HEK293 (cell line): Measurements from ENCODE around the gene SYCN.

Source experiments
- CTCF ChIA-PET: fragments of 350-600 bp; formaldehyde crosslinking; extraction: SDS; loops from one replicate; lab custom pipeline; 2021; ENCODE audit warnings: antibody characterized with exemption; lab: Yijun Ruan, JAX
- POLR2A ChIA-PET: fragments of 300-600 bp; formaldehyde crosslinking; extraction: SDS; loops from one replicate; lab custom pipeline; 2020; ENCODE audit warnings: antibody characterized with exemption, inconsistent platforms; lab: Yijun Ruan, JAX
- H3K27ac ChIP-seq: fragments of 200-500 bp; sonication (Bioruptor generic); 2 replicates; pipeline ENCODE4 v1.5.1; 2014; ENCODE audit warnings: low read depth, low read length, control low read depth, inconsistent platforms; ENCODE audit errors: extremely low read depth
- H3K36me3 ChIP-seq, 2 experiments: fragments of 200-500 bp in 1 of 2; sonication (Bioruptor generic) in 1 of 2; 1 replicate in 1 of 2; 2 replicates in 1 of 2; pipeline ENCODE4 v1.5.1; 2014 to 2017; ENCODE audit warnings: inconsistent platforms in 2 of 2, low read length in 2 of 2; ENCODE audit not compliant: control insufficient read depth in 2 of 2, insufficient read depth in 1 of 2
- H3K4me1 ChIP-seq: fragments of 200-500 bp; sonication (Bioruptor generic); 2 replicates; pipeline ENCODE4 v1.5.1; 2014; ENCODE audit warnings: mild to moderate bottlenecking, low read length, inconsistent platforms; ENCODE audit not compliant: control insufficient read depth, insufficient read depth
- H3K4me3 ChIP-seq: 2 replicates; pipeline ENCODE4 v1.5.1; 2011; ENCODE audit warnings: low read depth, mild to moderate bottlenecking, control low read depth, low read length, moderate library complexity
- H3K9me3 ChIP-seq: fragments of 200-500 bp; sonication (Bioruptor generic); 2 replicates; pipeline ENCODE4 v1.5.1; 2014; ENCODE audit warnings: low read depth, low read length, inconsistent platforms; ENCODE audit not compliant: control insufficient read depth, insufficient read depth
- BCL11A ChIP-seq: fragments of 450-650 bp; formaldehyde crosslinking; IDR thresholded peaks from 2 replicates; pipeline ENCODE4 v1.5.1; 2016; ENCODE audit warnings: low read depth, missing biosample characterization, missing genetic modification characterization
- GLIS2 ChIP-seq: fragments of 450-650 bp; formaldehyde crosslinking; IDR thresholded peaks from 2 replicates; pipeline ENCODE4 v1.5.1; 2016; ENCODE audit warnings: missing biosample characterization, missing genetic modification characterization
- HIC1 ChIP-seq: fragments of 450-650 bp; formaldehyde crosslinking; IDR thresholded peaks from 2 replicates; pipeline ENCODE4 v1.5.1; 2016; ENCODE audit warnings: missing biosample characterization, missing genetic modification characterization
- PATZ1 ChIP-seq: fragments of 450-650 bp; formaldehyde crosslinking; IDR thresholded peaks from 2 replicates; pipeline ENCODE4 v1.5.1; 2016; ENCODE audit warnings: missing biosample characterization, missing genetic modification characterization
- ZFHX2 ChIP-seq: fragments of 450-650 bp; formaldehyde crosslinking; conservative IDR thresholded peaks from 2 replicates; pipeline ENCODE4 v1.5.1; 2016; ENCODE audit warnings: missing biosample characterization, missing genetic modification characterization
- ZIC2 ChIP-seq: fragments of 450-650 bp; formaldehyde crosslinking; IDR thresholded peaks from 2 replicates; pipeline ENCODE4 v1.5.1; 2016; ENCODE audit warnings: missing biosample characterization, missing genetic modification characterization
- ZNF24 ChIP-seq: fragments of 450-650 bp; formaldehyde crosslinking; IDR thresholded peaks from 2 replicates; pipeline ENCODE4 v1.5.1; 2016; ENCODE audit warnings: missing biosample characterization, missing genetic modification characterization
- ZNF335 ChIP-seq: fragments of 450-650 bp; formaldehyde crosslinking; conservative IDR thresholded peaks from 2 replicates; pipeline ENCODE4 v1.5.1; 2016; ENCODE audit warnings: missing biosample characterization, missing genetic modification characterization
- ZNF366 ChIP-seq: fragments of 450-650 bp; formaldehyde crosslinking; conservative IDR thresholded peaks from 2 replicates; pipeline ENCODE4 v1.5.1; 2016; ENCODE audit warnings: missing biosample characterization, missing genetic modification characterization
- ZNF473 ChIP-seq: fragments of 450-650 bp; formaldehyde crosslinking; IDR thresholded peaks from 2 replicates; pipeline ENCODE4 v1.5.1; 2017; ENCODE audit warnings: missing biosample characterization, missing genetic modification characterization
- ZNF701 ChIP-seq: fragments of 450-650 bp; formaldehyde crosslinking; IDR thresholded peaks from 2 replicates; pipeline ENCODE4 v1.5.1; 2016; ENCODE audit warnings: missing biosample characterization, missing genetic modification characterization
- TF ChIP-seq, protein P1 (sequence below): fragments of 450-650 bp; formaldehyde crosslinking; IDR thresholded peaks from 2 replicates; pipeline ENCODE4 v1.5.1; 2016; ENCODE audit warnings: missing biosample characterization, missing genetic modification characterization

SYCN gene

GRCh38 chr19:39168258-39169142 lies 35.6 kb downstream of the SYCN start (continued):
- no peak for TF ChIP-seq PATZ1
- TF ChIP-seq, protein P1, sequence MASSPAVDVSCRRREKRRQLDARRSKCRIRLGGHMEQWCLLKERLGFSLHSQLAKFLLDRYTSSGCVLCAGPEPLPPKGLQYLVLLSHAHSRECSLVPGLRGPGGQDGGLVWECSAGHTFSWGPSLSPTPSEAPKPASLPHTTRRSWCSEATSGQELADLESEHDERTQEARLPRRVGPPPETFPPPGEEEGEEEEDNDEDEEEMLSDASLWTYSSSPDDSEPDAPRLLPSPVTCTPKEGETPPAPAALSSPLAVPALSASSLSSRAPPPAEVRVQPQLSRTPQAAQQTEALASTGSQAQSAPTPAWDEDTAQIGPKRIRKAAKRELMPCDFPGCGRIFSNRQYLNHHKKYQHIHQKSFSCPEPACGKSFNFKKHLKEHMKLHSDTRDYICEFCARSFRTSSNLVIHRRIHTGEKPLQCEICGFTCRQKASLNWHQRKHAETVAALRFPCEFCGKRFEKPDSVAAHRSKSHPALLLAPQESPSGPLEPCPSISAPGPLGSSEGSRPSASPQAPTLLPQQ (tag by site-specific recombination), result peak; percentile 20; the same call in 1 of the 2 replicates
- TF ChIP-seq ZNF701 (tag by site-specific recombination), result no peak
- no peak for TF ChIP-seq ZNF473 (tag by site-specific recombination)

DNA sequence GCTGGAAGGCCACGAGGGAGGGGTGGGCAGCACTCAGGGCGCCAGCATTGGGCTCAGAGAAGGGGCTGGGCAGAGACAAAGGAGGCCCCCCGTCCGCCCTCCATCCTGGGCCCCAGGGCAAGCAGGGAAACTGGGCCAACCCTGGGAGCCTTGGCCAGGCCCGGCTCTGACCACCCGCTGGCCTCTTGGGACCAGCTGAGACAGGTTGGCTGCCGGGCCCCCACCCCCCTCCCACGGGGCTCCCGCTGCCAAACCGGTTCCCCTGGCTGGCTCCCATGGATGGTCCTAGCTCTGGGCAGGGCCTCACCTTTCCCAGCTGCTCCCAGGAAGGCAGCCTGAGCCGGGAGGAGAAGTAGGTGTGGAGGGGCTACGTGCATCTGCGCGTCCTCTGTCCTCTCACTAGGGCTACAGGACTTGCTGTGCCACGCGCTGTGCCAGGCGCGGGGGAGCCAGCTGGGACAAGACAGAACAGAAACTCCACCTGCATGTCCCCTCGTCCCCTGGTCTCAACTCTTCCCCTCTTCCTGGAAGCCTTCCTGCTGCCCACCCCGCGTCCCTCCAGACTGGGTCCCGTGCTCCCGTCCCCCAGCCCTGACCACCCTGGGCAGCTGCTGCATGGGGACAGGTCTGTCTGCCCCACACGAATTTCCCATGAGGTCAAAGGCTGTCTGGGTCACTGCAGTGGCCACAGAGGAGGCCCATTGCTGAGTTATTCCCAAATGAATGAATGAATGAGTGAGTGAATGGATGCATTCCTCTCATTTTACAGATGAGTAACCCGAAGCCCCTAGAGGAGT lies 36.4 kb downstream of the SYCN start:
- Histone ChIP-seq H3K27ac (no peak overlapping the region), H3K36me3 (peaks cover 11 to 15% of the 10 kb centered on the region in 2 experiments; a peak in 2 of 3 replicates), H3K4me3 (no peak overlapping the region), H3K9me3 (no peaks in the 10 kb centered on the region), H3K4me1 (peaks cover 9% of the 10 kb centered on the region)
- CTCF ChIA-PET, result interaction anchor here (0.6 to 1.3 kb wide), 3 partner anchors 20 to 374 kb away, joined by 3 to 6 read pairs (median 5); no protein-coding TSS in a partner anchor
- TF ChIP-seq ZNF335 (no peak), PATZ1 (peak; percentile 61), BCL11A (tag by site-specific recombination) (0 out of 2 replicates have a peak, but pooled peaks have one; percentile 35), ZNF24 (tag by site-specific recombination) (0 out of 2 replicates have a peak, but pooled peaks have one; percentile 69), HIC1 (tag by site-specific recombination) (no peak), ZNF366 (tag by site-specific recombination) (0 out of 2 replicates have a peak, but pooled peaks have one; percentile 39), ZIC2 (tag by site-specific recombination) (peak; percentile 29), ZFHX2 (tag by site-specific recombination) (0 out of 2 replicates have a peak, but pooled peaks have one; percentile 25), GLIS2 (tag by site-specific recombination) (0 out of 2 replicates have a peak, but pooled peaks have one; percentile 27)
- POLR2A ChIA-PET, result no interaction called here
